Astrocyte (in vitro differentiated cells and primary cell): ENCODE measurements around the gene POLR1E. TPM values are rescaled to one million over a fixed set of nuclear protein-coding genes. Genes with fewer than 3 reads are reported as not detected.

ENCODE experiments used
- DNase-seq: peaks from one replicate; pipeline ENCODE4 v3.0.0-alpha.2; 2010; ENCODE audit warnings: low read depth
- FAIRE-seq: peaks from 2 replicates; lab custom pipeline; 2011; peaks lifted over from hg19 to GRCh38; lab: Jason Lieb, UNC
- H2AFZ ChIP-seq: 2 replicates; pipeline ENCODE4 v1.6.0; 2012; ENCODE audit warnings: low read depth, low read length, inconsistent platforms
- H3K27ac ChIP-seq: 2 replicates; pipeline ENCODE4 v1.5.1; 2011; ENCODE audit warnings: low read depth, low read length, inconsistent platforms
- H3K27me3 ChIP-seq: 2 replicates; pipeline ENCODE4 v1.6.0; 2011; ENCODE audit warnings: low read length, inconsistent platforms; ENCODE audit not compliant: insufficient read depth
- H3K36me3 ChIP-seq: 2 replicates; pipeline ENCODE4 v1.5.1; 2011; ENCODE audit warnings: low read length, inconsistent platforms; ENCODE audit not compliant: insufficient read depth
- H3K4me1 ChIP-seq: 2 replicates; pipeline ENCODE4 v1.5.1; 2011; ENCODE audit warnings: low read length, inconsistent platforms; ENCODE audit not compliant: insufficient read depth
- H3K4me2 ChIP-seq: 2 replicates; pipeline ENCODE4 v1.6.0; 2012; ENCODE audit warnings: low read length, inconsistent platforms
- H3K4me3 ChIP-seq: 2 replicates; pipeline ENCODE4 v1.5.1; 2011; ENCODE audit warnings: low read depth, mild to moderate bottlenecking, low read length, inconsistent platforms; ENCODE audit not compliant: insufficient read depth
- H3K79me2 ChIP-seq: 2 replicates; pipeline ENCODE4 v1.6.0; 2012; ENCODE audit warnings: mild to moderate bottlenecking, low read length, inconsistent platforms; ENCODE audit not compliant: insufficient read depth
- H3K9ac ChIP-seq: 2 replicates; pipeline ENCODE4 v1.6.0; 2012; ENCODE audit warnings: mild to moderate bottlenecking, low read length, inconsistent platforms
- H3K9me3 ChIP-seq: 2 replicates; pipeline ENCODE4 v1.5.1; 2012; ENCODE audit warnings: low read depth, mild to moderate bottlenecking, low read length, inconsistent platforms; ENCODE audit not compliant: insufficient read depth
- H4K20me1 ChIP-seq: 2 replicates; pipeline ENCODE4 v1.6.0; 2012; ENCODE audit warnings: low read length, inconsistent platforms; ENCODE audit not compliant: insufficient read depth
- H3K27ac Mint-ChIP-seq: one replicate; pipeline ENCODE4 v1.8.0; 2021; ENCODE audit warnings: mild to moderate bottlenecking, mixed read lengths; ENCODE audit not compliant: unreplicated experiment
- H3K27me3 Mint-ChIP-seq: one replicate; pipeline ENCODE4 v1.8.0; 2021; ENCODE audit warnings: low read depth, mixed read lengths; ENCODE audit not compliant: unreplicated experiment
- H3K36me3 Mint-ChIP-seq: one replicate; pipeline ENCODE4 v1.8.0; 2021; ENCODE audit warnings: low read depth, mixed read lengths; ENCODE audit not compliant: unreplicated experiment
- H3K4me1 Mint-ChIP-seq: one replicate; pipeline ENCODE4 v1.8.0; 2021; ENCODE audit warnings: low read depth, mixed read lengths; ENCODE audit not compliant: unreplicated experiment
- H3K4me3 Mint-ChIP-seq: one replicate; pipeline ENCODE4 v1.8.0; 2021; ENCODE audit warnings: mild to moderate bottlenecking, moderate library complexity, mixed read lengths; ENCODE audit not compliant: unreplicated experiment
- H3K9me3 Mint-ChIP-seq: one replicate; pipeline ENCODE4 v1.8.0; 2021; ENCODE audit warnings: mild to moderate bottlenecking, mixed read lengths; ENCODE audit not compliant: unreplicated experiment
- CTCF ChIP-seq: IDR thresholded peaks from 2 replicates; pipeline ENCODE4 v1.5.1; 2011; ENCODE audit warnings: low read depth, mild to moderate bottlenecking, inconsistent platforms, low read length, moderate library complexity; ENCODE audit not compliant: insufficient read depth
- EZH2 ChIP-seq: IDR thresholded peaks from 2 replicates; pipeline ENCODE4 v1.6.1; 2012; ENCODE audit warnings: mild to moderate bottlenecking, low read length, inconsistent platforms; ENCODE audit not compliant: insufficient read depth
- total RNA-seq: library from RNA; stranded (reverse); gene quantifications from 2 replicates; pipeline ENCODE4 v1.2.1, GENCODE V29; 2021

Gene POLR1E
- total RNA-seq, 1 donor from 2014 or later = 23.2 TPM

- Histone ChIP-seq H3K4me3 (no peak overlapping the region), H3K9ac (no peak overlapping the region), H3K79me2 (peaks cover 88% of the 10 kb centered on the region), H3K36me3 (no peaks in the 10 kb centered on the region), H3K27ac (no peak overlapping the region), H3K27me3 (no peaks in the 10 kb centered on the region), H4K20me1 (peaks cover 74% of the 10 kb centered on the region), H2AFZ (no peak overlapping the region), H3K4me2 (no peak overlapping the region), H3K9me3 (no peaks in the 10 kb centered on the region), H3K4me1 (no peaks in the 10 kb centered on the region)
- Mint-ChIP-seq H3K9me3 (no peaks in the 10 kb centered on the region), H3K27me3 (no peaks in the 10 kb centered on the region), H3K27ac (no peak overlapping the region), H3K4me3 (no peak overlapping the region), H3K36me3 (peaks cover 15% of the 10 kb centered on the region), H3K4me1 (peaks cover 17% of the 10 kb centered on the region)
- TF ChIP-seq EZH2 (no peak), CTCF (no peak)
- FAIRE-seq = no peak
- DNase-seq = no peak
Observed at GRCh38 chr9:37452611-37453010, 33.1 kb upstream of the POLR1E start.

- Mint-ChIP-seq H3K4me3 (no peak overlapping the region), H3K27ac (no peak overlapping the region), H3K4me1 (peaks cover 10% of the 10 kb centered on the region), H3K27me3 (no peaks in the 10 kb centered on the region), H3K36me3 (peaks cover 15% of the 10 kb centered on the region), H3K9me3 (no peaks in the 10 kb centered on the region)
- DNase-seq = no peak
- H3K4me3 ChIP-seq = no peak overlapping the region
- no peaks in the 10 kb centered on the region for H3K9me3 ChIP-seq
- no peak for TF ChIP-seq EZH2
- no peak for TF ChIP-seq CTCF
- no peaks in the 10 kb centered on the region for H3K27me3 ChIP-seq
- H4K20me1 ChIP-seq = peaks cover 77% of the 10 kb centered on the region
- H3K4me2 ChIP-seq = no peak overlapping the region
- no peaks in the 10 kb centered on the region for H3K36me3 ChIP-seq
- no peak overlapping the region for H2AFZ ChIP-seq
- H3K4me1 ChIP-seq = no peaks in the 10 kb centered on the region
- no peak for FAIRE-seq
- H3K27ac ChIP-seq = no peak overlapping the region
- H3K9ac ChIP-seq = no peak overlapping the region
- H3K79me2 ChIP-seq = peaks cover 91% of the 10 kb centered on the region
Observed at GRCh38 chr9:37453827-37454226, 31.9 kb upstream of the POLR1E start.

- no peak for FAIRE-seq
Observed at GRCh38 chr9:37454238-37454637, 31.5 kb upstream of the POLR1E start.

More at GRCh38 chr9:37454238-37454637, 31.5 kb upstream of the POLR1E start:
- no peak overlapping the region for H3K27ac Mint-ChIP-seq
- peaks cover 91% of the 10 kb centered on the region for H3K79me2 ChIP-seq
- H3K4me1 ChIP-seq = no peaks in the 10 kb centered on the region
- H3K9ac ChIP-seq = no peak overlapping the region
- no peak overlapping the region for H2AFZ ChIP-seq
- H3K36me3 Mint-ChIP-seq = peaks cover 15% of the 10 kb centered on the region
- no peaks in the 10 kb centered on the region for H3K9me3 Mint-ChIP-seq
- H3K4me1 Mint-ChIP-seq = peaks cover 10% of the 10 kb centered on the region
- no peaks in the 10 kb centered on the region for H3K9me3 ChIP-seq
- H3K4me2 ChIP-seq = no peak overlapping the region
- H3K27me3 Mint-ChIP-seq = no peaks in the 10 kb centered on the region
- H3K36me3 ChIP-seq = no peaks in the 10 kb centered on the region
- H3K4me3 Mint-ChIP-seq = no peak overlapping the region
- no peak for DNase-seq
- H4K20me1 ChIP-seq = peaks cover 77% of the 10 kb centered on the region
- H3K27ac ChIP-seq = no peak overlapping the region
- TF ChIP-seq EZH2 (no peak), CTCF (no peak)
- no peaks in the 10 kb centered on the region for H3K27me3 ChIP-seq
- no peak overlapping the region for H3K4me3 ChIP-seq
